Brain microvascular endothelial cell (primary cell): ENCODE measurements around the gene INTS12.
A peak's percentile ranks its signal among the peaks of the same experiment; 100 is the strongest.
"Not testable (repeated sequence)": the region's sequence is repeated elsewhere in the genome, so short reads cannot be mapped to it uniquely, and the experiment has no call there.

ENCODE experiments used
- DNase-seq: peaks from one replicate; pipeline ENCODE4 v3.0.0-alpha.2; 2020
- H3K27ac ChIP-seq: fragments of 250-450 bp; sonication (Bioruptor Pico); 2 replicates; pipeline ENCODE4 v1.5.1; 2020; ENCODE audit warnings: mild to moderate bottlenecking, moderate library complexity
- H3K27me3 ChIP-seq: fragments of 250-450 bp; sonication (Bioruptor Pico); replicated peaks from 2 replicates; pipeline ENCODE4 v1.5.1; 2020; ENCODE audit warnings: mild to moderate bottlenecking
- H3K36me3 ChIP-seq: fragments of 250-450 bp; sonication (Bioruptor Pico); replicated peaks from 2 replicates; pipeline ENCODE4 v1.5.1; 2020; ENCODE audit warnings: mild to moderate bottlenecking
- H3K4me3 ChIP-seq: 2 replicates; pipeline ENCODE4 v1.5.1; 2011; ENCODE audit warnings: low read depth, mild to moderate bottlenecking, control low read depth, low read length, moderate library complexity
- CTCF ChIP-seq: IDR thresholded peaks from 2 replicates; pipeline ENCODE4 v1.5.1; 2011; ENCODE audit warnings: low read depth, mild to moderate bottlenecking, moderate library complexity, low read length, control low read depth, inconsistent platforms; ENCODE audit errors: missing control alignments
- in situ Hi-C: cut with HindIII; loops from 2 replicates; pipeline ENCODE4 v1.10.0; 2017; ENCODE audit warnings: low sequenced_read_pairs, low pct_ligation_motif_present

The INTS12 gene

GRCh38 chr4:105741548-105741947, 33.1 kb upstream of the INTS12 start:
- no peak for TF ChIP-seq CTCF
- no peaks in the 10 kb centered on the region for H3K27me3 ChIP-seq
- in situ Hi-C loops = no loop called here
- H3K36me3 ChIP-seq = no peaks in the 10 kb centered on the region
- H3K4me3 ChIP-seq = no peak overlapping the region
- peak; percentile 12 for DNase-seq
- no peak overlapping the region for H3K27ac ChIP-seq

- H3K27me3 ChIP-seq, DNase-seq, in situ Hi-C loops, H3K36me3 ChIP-seq, H3K4me3 ChIP-seq, H3K27ac ChIP-seq: not testable (repeated sequence)
Observed at GRCh38 chr4:105735217-105735616, 26.7 kb upstream of the INTS12 start.

GRCh38 chr4:105729895-105730294, 21.4 kb upstream of the INTS12 start:
- H3K36me3 ChIP-seq, H3K27me3 ChIP-seq, DNase-seq, H3K4me3 ChIP-seq, in situ Hi-C loops, H3K27ac ChIP-seq: not testable (repeated sequence)

GRCh38 chr4:105725623-105726022, 17.1 kb upstream of the INTS12 start:
- no peak for DNase-seq
- Histone ChIP-seq H3K27me3 (no peaks in the 10 kb centered on the region), H3K36me3 (no peaks in the 10 kb centered on the region), H3K4me3 (no peak overlapping the region), H3K27ac (no peak overlapping the region)
- TF ChIP-seq CTCF = no peak
- in situ Hi-C loops = no loop called here

- TF ChIP-seq CTCF = no peak
- no peak for DNase-seq
- Histone ChIP-seq H3K4me3 (no peak overlapping the region), H3K36me3 (no peaks in the 10 kb centered on the region), H3K27ac (no peak overlapping the region), H3K27me3 (no peaks in the 10 kb centered on the region)
- in situ Hi-C loops = no loop called here
Observed at GRCh38 chr4:105719204-105719603, 10.7 kb upstream of the INTS12 start.

- TF ChIP-seq CTCF = peak; percentile 19
- no peaks in the 10 kb centered on the region for H3K27me3 ChIP-seq
- H3K4me3 ChIP-seq = no peak overlapping the region
- in situ Hi-C loops = no loop called here
- H3K36me3 ChIP-seq = no peaks in the 10 kb centered on the region
- no peak overlapping the region for H3K27ac ChIP-seq
- no peak for DNase-seq
Observed at GRCh38 chr4:105715692-105716278, 7.3 kb upstream of the INTS12 start.

GRCh38 chr4:105714932-105715331, 6.4 kb upstream of the INTS12 start:
- Histone ChIP-seq H3K36me3 (no peaks in the 10 kb centered on the region), H3K27me3 (no peaks in the 10 kb centered on the region), H3K4me3 (no peak overlapping the region), H3K27ac (no peak overlapping the region)
- DNase-seq = no peak
- in situ Hi-C loops = no loop called here
- no peak for TF ChIP-seq CTCF
